Fibroblast of the conjunctiva (primary cell): ENCODE data around the gene LDLRAD1.
"Not testable (repeated sequence)": the region's sequence is repeated elsewhere in the genome, so short reads cannot be mapped to it uniquely, and the experiment has no call there.

Source experiments
- DNase-seq: peaks from one replicate; pipeline ENCODE4 v3.0.0-alpha.2; 2010; ENCODE audit warnings: low read depth

The LDLRAD1 gene

GRCh38 chr1:54016343-54017282 is 1.4 kb downstream of the LDLRAD1 start:
- peak; percentile 10 for DNase-seq

- no peak for DNase-seq
Observed at GRCh38 chr1:54014009-54014629, 3.9 kb downstream of the LDLRAD1 start.

GRCh38 chr1:54013393-54014008 is 4.5 kb downstream of the LDLRAD1 start:
- no peak for DNase-seq

GRCh38 chr1:54012863-54013262 is 5.1 kb downstream of the LDLRAD1 start:
- DNase-seq = no peak

- no peak for DNase-seq
Observed at GRCh38 chr1:54012008-54012325, 6.0 kb downstream of the LDLRAD1 start.

GRCh38 chr1:54011316-54012007 is 6.5 kb downstream of the LDLRAD1 start:
- DNase-seq = no peak

GRCh38 chr1:54010415-54011117 is 7.4 kb downstream of the LDLRAD1 start:
- DNase-seq = no peak

- DNase-seq = no peak
Observed at GRCh38 chr1:54009406-54009805, 8.6 kb downstream of the LDLRAD1 start.

- no peak for DNase-seq
Observed at GRCh38 chr1:54008876-54009275, 9.1 kb downstream of the LDLRAD1 start.

GRCh38 chr1:54007613-54008012 is 10.4 kb downstream of the LDLRAD1 start:
- DNase-seq = no peak

GRCh38 chr1:54006508-54006907 is 11.5 kb downstream of the LDLRAD1 start:
- DNase-seq = no peak

GRCh38 chr1:54004481-54005049 is 13.4 kb downstream of the LDLRAD1 start:
- no peak for DNase-seq

- DNase-seq = not testable (repeated sequence)
Observed at GRCh38 chr1:54003750-54004480, 14.1 kb downstream of the LDLRAD1 start.

- no peak for DNase-seq
Observed at GRCh38 chr1:54003249-54003646, 14.7 kb downstream of the LDLRAD1 start.

GRCh38 chr1:54002544-54003248 is 15.3 kb downstream of the LDLRAD1 start:
- no peak for DNase-seq

- no peak for DNase-seq
Observed at GRCh38 chr1:54001591-54001990, 16.4 kb downstream of the LDLRAD1 start.

- DNase-seq = no peak
Observed at GRCh38 chr1:53999920-54000319, 18.1 kb downstream of the LDLRAD1 start.

GRCh38 chr1:53998223-53998622 is 19.8 kb downstream of the LDLRAD1 start:
- DNase-seq = no peak

GRCh38 chr1:53995683-53996082 is 22.3 kb downstream of the LDLRAD1 start:
- no peak for DNase-seq

- not testable (repeated sequence) for DNase-seq
Observed at GRCh38 chr1:53994516-53994915, 23.5 kb downstream of the LDLRAD1 start.
